ENCODE measurements around the gene NUPR1.
"Not testable (repeated sequence)": the region's sequence is repeated elsewhere in the genome, so short reads cannot be mapped to it uniquely, and the experiment has no call there.

The NUPR1 gene

DNA sequence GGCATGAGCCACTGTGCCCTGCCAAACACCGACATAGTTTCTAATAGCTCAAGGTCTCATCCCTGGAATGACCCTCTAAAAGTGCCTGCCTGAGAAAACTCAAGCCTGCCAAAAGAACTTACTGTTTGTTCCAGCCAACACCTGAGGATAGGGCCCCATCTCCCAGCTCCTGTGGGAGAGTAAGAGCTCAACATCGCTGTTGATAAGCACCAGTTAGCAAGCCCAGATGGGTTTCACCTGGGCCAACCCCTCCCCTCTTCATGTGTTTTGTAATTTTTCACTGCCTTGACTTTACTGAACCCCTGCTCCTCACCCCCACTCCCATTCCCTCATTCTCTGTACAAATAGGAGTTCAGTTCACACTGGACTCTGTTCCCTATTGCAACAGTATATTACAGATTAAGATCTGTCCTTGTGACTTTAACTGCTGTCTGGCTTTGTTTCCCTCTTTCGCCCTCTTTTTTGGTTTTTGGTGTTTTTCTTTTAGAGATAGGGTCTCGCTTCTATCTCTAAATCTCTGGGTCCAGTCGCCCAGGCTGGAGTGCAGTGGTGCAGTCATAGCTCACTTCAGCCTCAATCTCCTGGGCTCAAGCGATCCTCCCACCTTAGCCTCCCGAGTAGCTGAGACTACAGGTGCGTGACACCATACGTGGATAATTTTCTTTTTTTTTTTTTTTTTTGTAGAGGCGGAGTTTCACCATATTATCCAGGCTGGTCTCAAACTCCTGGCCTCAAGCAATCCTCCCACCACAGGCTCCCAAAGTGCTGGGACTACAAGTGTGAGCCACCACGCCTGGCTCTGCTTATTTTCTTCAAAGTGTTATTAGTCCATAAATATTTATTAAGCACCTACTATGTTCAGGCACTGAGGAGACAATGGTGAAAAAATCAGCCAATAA is 12.3 kb downstream of the NUPR1 start:
- no peak for DNase-seq (ENCODE audit: low spot score)

DNA sequence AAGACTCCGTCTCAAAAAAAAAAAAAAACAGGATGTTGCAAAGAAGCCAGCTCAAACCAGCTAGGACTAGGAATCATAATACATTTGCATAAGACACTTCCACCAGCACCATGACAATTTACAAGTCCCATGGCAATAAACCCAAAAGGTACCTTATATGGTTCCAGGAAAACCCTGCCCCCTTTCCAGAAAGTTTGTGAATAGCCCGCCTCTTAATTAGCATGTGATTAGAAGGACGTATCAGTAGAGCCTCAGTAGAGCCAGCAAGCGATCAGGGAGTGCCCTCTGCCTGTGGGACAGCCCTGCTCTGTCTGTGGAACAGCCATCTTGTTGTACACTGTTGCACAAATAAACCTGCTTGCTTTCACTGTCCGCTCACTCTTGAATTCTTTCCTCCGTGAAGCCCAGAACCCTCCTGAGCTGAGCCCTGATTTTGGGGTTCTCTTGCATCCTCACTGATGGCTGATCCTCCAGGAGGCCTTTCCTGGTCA is 14.0 kb downstream of the NUPR1 start:
- DNase-seq (ENCODE audit: low spot score), result no peak

DNA sequence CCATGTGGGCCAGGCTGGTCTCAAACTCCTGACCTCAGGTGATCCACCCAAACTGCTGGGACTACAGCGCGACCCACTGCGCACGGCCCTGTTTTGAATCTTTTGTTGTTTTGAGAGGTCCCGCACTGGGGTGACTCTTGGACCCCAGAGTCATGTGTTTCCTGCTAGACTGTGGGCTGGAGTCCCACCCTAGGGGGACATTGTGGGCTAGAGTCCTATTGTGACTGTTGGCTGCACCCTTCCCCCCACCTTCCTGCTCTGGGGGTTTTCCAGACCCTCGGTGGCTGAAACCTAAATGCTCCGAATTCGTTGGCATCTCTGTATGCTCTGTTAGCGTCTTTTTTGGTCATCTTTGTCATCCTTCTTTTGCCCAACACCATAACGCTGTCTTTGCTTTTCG is 16.0 kb downstream of the NUPR1 start:
- DNase-seq (ENCODE audit: low spot score), result no peak

DNA sequence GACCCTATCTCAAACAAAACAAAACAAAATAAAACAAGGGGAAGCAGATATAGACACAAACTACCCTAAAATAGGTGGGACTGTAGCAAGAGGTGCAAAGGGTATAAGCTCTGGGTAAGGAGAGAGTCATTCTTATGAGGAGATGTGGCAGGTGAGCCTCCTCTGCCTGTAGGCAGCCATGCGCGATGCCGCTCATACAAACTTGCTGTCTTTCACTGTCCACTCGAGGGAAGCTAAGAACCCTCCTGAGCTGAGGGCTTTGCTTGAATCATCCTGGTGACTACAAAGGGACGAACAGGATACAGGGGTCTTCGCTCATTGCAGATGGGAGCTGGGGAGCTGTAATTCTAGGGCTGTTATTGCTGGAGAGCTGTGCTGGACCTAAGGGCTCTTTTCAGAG is 17.3 kb downstream of the NUPR1 start:
- no peak for DNase-seq (ENCODE audit: low spot score)

DNA sequence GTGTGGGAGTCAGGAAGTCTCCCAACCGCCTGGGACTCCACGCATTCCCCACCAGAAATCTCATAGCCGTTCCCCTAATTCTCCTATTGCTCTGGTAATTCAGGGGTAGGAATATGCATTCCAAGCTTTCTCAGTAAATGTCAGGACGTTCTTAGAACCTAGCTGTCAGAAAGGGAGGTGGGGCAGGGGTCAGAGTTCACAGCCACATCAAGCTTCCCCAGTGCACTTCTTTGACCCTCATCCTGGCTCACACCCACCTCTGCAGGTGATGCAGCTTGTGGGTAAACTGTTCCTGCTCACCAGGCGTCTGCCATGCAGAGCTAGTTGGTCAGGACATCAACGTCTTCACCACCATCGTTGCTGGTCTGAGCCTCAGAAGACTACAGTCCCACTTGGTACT is 18.1 kb downstream of the NUPR1 start:
- DNase-seq (ENCODE audit: low spot score), result no peak

DNA sequence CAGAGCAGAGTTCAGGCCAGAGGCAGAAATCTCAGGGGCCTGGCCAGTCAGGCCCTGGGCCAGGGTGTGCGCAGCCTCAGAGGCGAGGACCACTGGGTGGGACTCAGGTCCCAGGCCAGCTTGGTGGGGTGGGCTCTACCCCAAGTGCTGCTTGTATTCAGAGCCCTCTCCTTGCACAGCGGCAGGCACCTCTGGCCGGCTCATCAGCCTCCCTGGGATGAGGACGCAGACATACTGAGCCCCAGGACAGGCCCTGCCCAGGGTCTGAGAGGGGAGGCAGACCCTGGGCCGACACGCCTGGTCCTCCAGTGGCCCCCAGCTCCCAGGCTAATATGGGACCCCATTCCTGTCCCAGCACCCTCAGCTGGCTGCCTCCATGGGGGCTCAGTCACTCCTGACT is 24.5 kb downstream of the NUPR1 start:
- DNase-seq (ENCODE audit: low spot score), result no peak

DNA sequence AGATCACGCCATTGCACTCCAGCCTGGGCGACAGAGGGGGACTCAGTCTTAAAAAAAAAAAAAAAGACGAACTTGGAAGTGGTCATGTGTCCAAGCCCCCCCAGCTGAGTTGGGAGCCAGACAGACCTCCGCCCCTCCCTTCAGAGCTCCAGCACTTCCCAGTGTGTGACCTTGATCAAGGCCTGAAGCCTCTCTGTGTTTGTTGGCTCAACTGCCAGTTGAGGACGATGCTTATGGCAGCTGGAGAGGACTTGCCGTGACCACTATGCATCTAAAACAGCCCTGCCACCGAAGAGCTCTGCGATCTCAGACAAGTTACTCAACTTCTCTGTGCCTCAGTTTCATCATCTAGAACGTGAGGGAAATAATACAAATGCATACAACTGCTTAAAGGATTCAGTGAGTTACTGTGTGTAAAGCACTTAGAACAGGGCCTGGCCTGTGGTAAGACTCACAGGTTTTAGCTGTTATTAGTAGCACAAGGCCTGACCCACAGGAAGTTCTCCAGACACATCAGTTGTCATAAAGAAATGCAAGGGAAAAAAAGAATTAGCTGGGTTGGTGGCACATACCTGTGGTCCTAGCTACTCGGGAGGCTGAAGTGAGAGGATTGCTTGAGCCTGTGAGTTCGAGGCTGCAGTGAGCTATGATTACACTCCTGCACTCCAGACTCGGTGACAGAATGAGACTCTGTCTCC is 25.1 kb downstream of the NUPR1 start:
- no peak for DNase-seq (ENCODE audit: low spot score)

DNA sequence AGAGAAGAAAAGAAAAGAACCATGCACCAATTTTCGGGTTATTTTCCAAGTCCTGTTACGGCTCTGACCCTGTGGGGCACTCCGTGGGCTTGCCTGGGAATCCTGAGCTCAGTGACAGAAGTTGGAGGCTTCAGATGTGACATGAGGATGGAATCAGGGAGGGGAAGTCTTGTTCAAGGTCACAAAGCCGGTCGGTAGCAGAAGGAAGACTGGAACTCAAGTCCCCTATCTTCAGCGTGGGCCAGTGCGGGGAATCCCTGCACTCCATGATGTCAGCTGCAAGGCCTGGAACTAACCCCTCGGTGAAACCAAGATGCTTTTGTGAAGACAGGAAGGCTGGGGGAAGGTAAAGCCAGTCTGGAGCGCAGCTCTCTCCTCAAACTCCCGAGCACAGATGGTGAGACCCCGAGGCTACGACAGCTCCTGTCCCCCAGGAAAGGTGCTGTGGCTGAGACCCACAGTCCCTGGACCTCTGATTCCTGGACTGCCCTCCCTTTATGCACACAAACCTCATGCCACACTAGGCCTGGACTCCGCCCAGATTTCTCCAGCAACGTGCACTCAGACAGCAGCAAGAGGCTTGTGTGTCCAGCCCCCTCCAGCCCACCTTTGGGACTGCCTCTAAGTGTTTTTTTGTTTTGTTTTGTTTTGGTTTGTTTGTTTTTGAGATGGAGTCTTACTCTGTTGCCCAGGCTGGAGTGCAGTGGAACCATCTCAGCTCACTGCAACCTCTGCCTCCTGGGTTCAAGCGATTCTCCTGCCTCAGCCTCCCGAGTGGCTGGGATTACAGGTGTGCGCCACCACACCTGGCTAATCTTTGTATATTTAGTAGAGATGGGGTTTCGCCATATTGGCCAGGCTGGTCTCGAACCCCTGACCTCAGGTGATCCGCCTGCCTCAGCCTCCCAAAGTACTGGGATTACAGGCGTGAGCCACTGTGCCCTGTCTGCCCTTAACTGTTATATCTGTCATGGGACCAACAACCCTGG is 26.7 kb downstream of the NUPR1 start:
- DNase-seq (ENCODE audit: low spot score), result no peak

DNA sequence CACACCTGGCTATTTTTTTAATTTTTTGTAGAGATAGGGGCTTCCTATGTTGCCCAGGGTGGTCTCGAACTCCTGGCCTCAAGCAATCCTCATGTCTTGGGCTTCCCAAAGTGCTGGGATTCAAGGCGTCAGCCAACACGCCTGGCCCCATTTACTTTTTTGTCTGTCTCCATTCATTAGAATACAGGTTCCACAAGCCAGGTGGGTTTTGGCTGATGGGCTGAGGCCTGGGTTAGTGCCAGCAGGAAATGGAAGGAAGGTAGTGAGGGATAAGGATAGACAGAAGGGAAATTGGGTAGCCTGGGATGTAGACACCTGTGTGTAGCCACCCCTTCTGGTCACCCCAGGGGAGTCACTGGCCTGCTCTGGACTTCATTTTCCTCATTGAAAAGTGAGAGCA is 27.7 kb downstream of the NUPR1 start:
- DNase-seq (ENCODE audit: low spot score), result no peak

DNA sequence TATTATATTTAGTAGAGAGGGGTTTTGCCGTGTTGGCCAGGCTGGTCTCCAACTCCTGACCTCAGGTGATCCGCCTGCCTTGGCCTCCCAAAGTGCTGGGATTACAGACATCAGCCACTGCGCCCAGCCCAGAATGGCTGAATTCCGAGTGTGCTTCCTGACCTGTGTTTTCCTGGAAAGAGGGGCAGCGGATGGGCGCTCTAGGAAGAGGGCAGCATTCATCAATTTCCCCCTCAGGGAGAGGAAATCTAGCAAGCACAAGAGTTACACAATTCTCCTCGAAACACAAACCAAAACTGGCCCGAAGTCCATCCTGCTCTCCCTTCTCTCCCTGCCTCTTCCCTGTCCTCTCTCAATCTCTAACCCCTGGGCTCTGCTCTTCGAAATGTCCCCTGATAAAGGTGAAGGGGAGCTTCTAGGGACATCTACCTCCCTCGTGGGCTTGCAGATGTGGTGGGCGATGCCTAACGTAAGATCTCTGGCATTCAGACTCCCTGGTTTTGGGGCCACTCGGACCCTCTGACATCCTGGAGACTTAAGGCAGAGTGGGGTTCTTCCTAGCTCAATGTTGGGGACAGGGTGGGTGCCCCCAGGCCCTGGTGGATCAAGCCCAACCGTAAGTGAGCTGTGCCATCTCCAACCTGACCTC is 33.2 kb downstream of the NUPR1 start:
- no peak for DNase-seq (ENCODE audit: low spot score)

DNA sequence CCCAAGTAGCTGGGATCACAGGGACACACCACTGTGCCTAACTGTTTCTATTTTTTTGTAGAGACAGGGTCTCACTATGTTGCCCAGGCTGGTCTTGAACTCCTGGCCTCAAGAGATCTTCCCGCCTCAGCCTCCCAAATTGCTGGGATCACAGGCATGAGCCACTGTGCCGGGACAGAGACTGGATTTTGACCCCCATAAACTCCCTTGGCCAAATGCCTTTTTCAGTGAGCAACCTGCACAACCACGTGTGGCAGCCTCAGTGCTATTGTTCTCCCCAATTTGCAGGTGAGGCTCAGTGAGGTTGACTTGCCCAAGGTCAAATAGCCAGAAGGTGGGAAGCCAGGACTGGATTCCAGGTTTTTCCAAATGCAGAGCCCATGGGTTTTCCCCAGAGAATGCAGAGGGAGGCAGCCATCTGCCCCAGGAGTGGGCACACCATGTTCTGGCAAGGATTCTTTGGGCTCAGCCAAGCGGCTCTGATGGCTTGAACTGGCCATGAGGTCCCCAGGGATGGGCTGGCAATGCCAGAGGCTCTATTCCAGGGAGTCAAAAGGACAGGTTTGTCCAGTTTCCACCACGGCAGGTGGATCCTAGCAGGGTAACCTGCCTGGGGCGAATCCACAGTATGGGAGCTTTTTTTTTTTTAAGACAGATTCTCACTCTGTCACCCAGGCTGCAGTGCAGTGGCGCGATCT is 33.9 kb downstream of the NUPR1 start:
- DNase-seq (ENCODE audit: low spot score), result peak; percentile 61

DNA sequence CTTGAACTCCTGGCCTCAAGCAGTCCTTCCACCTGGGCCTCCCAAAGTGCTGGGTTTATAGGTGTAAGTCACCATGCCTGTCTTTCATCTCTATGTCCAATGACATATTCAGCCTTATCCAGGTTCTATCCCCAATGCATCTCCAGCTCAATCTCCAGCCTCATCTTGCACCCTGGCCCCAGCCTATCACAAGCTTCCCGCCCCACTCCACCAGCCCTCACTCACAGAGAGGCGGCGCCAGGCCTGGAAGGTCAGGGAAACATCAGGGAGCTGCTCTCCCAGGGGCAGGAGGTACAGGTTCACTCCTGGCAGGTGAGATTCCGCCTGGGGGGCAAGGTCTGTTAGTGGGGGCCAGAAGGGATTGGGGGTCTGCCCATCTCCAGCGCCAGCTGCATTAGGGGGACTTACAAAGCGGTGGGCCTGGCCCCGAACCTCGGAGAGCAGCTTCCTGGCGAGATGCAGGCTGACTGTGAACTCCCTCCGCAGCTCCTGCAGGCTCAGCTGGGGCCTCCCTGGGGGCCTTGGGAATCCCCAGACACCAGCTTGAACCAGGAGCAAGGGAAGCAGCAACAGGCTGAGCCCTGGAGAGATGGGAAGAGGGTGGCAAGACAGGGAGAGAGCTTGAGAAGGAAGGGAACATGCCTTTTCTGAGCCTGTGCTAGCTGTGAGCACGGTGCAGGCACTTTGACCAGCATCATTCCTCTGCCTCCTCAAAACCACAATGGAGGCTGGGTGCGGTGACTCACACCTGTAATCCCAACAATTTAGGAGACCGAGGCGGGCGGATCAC is 35.1 kb downstream of the NUPR1 start:
- no peak for DNase-seq (ENCODE audit: low spot score)

DNA sequence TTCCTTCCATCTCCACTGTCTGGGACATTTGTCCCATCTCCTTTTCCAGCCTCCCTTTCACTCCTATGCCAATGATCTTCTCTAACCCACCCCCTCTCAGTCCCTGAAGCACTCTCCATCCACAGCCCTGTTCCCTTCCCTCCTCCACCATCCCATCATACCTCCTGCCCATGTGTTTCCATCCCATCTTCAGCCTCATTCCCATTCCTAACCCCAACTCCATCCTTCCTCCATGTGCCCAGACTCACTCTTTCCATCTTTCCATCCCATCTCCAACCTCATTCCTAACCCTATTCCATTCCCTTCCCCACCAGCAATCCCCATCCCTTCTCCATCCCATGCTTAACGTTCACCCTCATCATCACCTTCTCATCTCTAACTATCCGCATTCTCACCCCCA is 36.5 kb downstream of the NUPR1 start:
- DNase-seq (ENCODE audit: low spot score), result no peak

DNA sequence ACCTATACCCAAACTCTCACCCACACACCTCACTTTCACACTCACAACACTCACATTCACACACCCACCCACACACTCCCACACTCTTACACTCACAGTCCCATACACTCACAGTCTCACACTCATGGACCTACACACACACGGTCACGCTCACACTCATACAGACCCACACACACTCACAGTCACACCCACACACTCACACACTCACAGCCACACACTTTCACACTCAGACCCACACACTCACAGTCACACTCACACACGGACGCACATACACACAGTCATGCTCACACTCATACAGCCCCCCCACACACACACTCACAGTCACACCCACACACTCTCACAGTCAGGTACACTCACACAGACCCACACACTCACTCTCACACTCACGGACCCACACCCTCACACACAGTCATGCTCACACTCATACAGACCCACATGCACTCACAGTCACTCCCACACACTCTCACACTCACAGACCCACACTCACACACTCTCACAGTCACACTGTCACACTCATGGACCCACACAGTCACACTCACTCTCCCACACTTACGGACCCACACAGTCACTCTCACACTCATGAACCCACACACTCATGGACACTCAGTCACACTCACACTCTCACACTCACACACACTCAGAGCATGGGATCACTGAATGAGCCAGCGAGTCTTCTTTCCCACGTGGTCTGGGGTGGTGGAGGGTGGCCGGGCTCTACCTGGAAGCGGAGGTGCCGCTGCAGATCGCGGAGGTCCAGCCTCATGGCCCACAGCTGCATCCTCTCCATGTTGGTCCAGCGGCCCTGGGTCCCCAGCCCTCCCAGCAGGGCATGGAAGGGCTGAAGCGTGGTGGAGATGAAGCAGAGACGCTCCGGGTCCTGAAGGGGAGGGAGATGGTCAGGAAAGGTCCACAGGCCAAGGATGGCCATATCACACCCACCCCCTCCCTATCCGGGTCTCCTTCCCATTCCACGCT is 37.2 kb downstream of the NUPR1 start:
- no peak for DNase-seq (ENCODE audit: low spot score)

DNA sequence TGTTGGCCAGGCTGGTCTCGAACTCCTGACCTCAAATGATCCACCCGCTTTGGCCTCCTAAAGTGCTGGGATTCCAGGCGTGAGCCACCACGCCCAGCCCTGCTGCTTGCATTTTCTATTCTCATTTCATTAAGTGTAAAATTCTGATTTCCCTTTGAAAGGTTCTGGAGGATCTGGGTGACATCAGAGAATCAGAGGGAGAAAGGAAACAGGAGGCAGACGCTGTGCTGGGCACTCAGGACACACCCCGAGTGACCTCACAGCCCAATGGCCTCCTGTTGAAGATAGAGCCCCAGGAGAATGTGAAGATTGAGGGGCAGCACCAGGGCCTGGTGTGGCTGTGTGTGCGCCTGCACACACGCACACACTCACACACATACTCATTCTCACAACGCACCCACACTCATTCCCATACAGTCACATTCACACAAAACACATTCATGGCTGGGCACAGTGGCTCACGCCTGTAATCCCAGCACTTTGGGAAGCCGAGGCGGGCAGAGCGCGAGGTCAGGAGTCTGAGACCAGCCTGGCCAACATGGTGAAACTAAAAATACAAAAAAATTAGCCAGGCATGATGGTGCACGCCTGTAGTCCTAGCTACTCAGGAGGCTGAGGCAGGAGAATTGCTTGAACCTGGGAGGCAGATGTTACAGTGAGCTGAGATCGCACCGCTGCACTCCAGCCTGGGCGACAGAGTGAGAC is 38.1 kb downstream of the NUPR1 start:
- DNase-seq (ENCODE audit: low spot score), result not testable (repeated sequence)

DNA sequence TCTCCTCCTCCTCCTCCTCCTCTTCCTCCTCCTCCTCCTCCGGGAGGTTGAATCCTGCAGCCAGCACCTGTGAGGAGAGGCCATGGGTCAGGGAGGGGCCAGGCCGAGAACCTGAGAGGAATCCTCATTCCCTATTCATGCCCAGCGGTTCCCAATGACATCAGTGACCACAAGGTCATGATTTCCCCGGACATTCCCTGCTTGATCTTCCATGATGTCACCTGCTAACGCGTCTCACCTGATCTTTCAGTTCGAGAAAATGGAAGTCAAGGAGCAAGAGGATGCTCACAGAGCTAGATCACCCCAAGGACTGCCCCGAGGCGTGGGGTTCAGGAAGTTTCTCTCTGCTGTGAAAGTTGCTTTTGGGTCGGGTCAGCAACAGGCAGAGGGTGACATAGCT is 38.9 kb downstream of the NUPR1 start:
- no peak for DNase-seq (ENCODE audit: low spot score)

DNA sequence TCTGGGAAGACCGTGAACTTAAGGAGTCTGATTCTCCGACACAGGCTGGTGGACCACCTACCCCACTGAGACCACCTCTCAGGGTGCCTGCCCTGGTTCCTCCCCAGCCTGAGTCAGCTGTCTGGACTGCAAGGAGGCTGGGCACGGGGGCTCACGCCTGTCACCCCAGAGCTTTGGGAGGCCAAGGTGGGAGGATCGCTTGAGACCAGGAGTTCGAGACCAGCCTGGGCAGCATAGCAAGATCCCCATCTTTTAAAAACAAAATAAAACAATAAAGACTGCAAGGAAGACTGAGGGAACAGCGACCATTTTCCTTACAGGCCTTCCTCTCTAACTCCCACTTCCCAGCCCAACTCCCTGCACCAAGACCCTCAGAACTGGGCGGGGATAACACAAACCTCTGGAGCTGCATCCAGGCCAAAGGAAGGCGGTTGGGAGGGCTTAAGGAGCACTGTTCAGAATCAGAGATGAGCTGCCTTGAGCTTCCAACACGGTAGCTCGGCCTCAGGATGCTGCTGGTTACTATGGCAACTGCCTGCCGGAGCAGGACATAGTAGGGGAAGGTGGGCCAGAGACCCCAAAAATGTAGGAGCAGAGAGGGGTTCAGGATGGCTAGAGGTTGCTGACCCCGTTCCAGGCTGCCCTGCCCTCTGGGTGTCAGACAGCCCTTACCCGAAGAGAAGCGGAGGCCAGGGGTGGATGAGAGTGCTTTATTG is 40.0 kb downstream of the NUPR1 start:
- no peak for DNase-seq (ENCODE audit: low spot score)
